HepG2 (cell line): Measurements from ENCODE around the gene SNX15. TPM values are rescaled to one million over a fixed set of nuclear protein-coding genes. Genes with fewer than 3 reads are reported as not detected.

Experiments
- GATAD1 ChIP-seq: IDR thresholded peaks from 2 replicates; pipeline ENCODE4 v1.6.1; 2016; ENCODE audit warnings: missing genetic modification reagents, missing compliant biosample characterization
- NFE2 ChIP-seq: sonication (generic); formaldehyde crosslinking; IDR thresholded peaks from 2 replicates; pipeline ENCODE4 v1.4.0; 2020; ENCODE audit warnings: missing genetic modification reagents
- PCBP1 ChIP-seq: fragments of 200-400 bp; formaldehyde crosslinking; IDR thresholded peaks from 2 replicates; pipeline ENCODE4 v1.6.1; 2017; ENCODE audit warnings: mild to moderate bottlenecking, low read depth, low read length, borderline replicate concordance
- WIZ ChIP-seq: sonication (generic); formaldehyde crosslinking; IDR thresholded peaks from 2 replicates; pipeline ENCODE4 v1.5.1; 2020; ENCODE audit warnings: mild to moderate bottlenecking, missing genetic modification reagents
- ZNF251 ChIP-seq: sonication (generic); formaldehyde crosslinking; IDR thresholded peaks from 2 replicates; pipeline ENCODE4 v1.9.0; 2021; ENCODE audit warnings: mild to moderate bottlenecking, missing genetic modification reagents
- ZNF619 ChIP-seq: sonication (generic); formaldehyde crosslinking; IDR thresholded peaks from 2 replicates; pipeline ENCODE4 v1.4.0; 2020; ENCODE audit warnings: mild to moderate bottlenecking, missing genetic modification reagents
- ZNF773 ChIP-seq: sonication (generic); formaldehyde crosslinking; IDR thresholded peaks from 2 replicates; pipeline ENCODE4 v1.4.0; 2020; ENCODE audit warnings: missing genetic modification reagents, borderline replicate concordance
- ZNF816 ChIP-seq: sonication (generic); formaldehyde crosslinking; IDR thresholded peaks from 2 replicates; pipeline ENCODE4 v1.8.0; 2022; ENCODE audit warnings: missing genetic modification reagents, mild to moderate bottlenecking, borderline replicate concordance
- polyA plus RNA-seq, 8 experiments: library from polyadenylated mRNA; depleted of rRNA in 3 of 8; stranded (reverse) in 7 of 8; unstranded in 1 of 8; fragments of >200 nt; fragmentation: Illumina TruSeq in 4 of 8; extraction: Trizol in 4 of 8; gene quantifications; 2 replicates each; pipeline versions ENCODE4 v1.2.1 to v1.2.3, GENCODE V29; 2011 to 2016; ENCODE audit warnings: low read depth in 4 of 8, missing spikeins in 1 of 8, mixed read lengths in 1 of 8; ENCODE audit not compliant: insufficient read depth in 1 of 8
- total RNA-seq, 5 experiments: library from RNA; depleted of rRNA; stranded (reverse); fragments of >200 nt; fragmentation: Illumina TruSeq; extraction: Trizol; gene quantifications; 2 replicates each; pipeline ENCODE4 v1.2.3, GENCODE V29; 2016; ENCODE audit warnings: low read depth in 1 of 5
- TF ChIP-seq, protein P1 (sequence below): sonication (generic); formaldehyde crosslinking; IDR thresholded peaks from 2 replicates; pipeline ENCODE4 v1.4.0; 2020; ENCODE audit warnings: missing genetic modification reagents, borderline replicate concordance
- TF ChIP-seq, protein P2 (sequence below): IDR thresholded peaks from 2 replicates; pipeline ENCODE4 v1.6.1; 2016; ENCODE audit warnings: low read depth, missing genetic modification reagents, missing compliant biosample characterization
- TF ChIP-seq, protein P3 (sequence below): sonication (generic); formaldehyde crosslinking; IDR thresholded peaks from 2 replicates; pipeline ENCODE4 v1.8.0; 2022; ENCODE audit warnings: mild to moderate bottlenecking, missing genetic modification reagents, borderline replicate concordance
- TF ChIP-seq, protein P4 (sequence below): sonication (generic); formaldehyde crosslinking; IDR thresholded peaks from 2 replicates; pipeline ENCODE4 v1.4.0; 2020; ENCODE audit warnings: mild to moderate bottlenecking, missing genetic modification reagents
- TF ChIP-seq, protein P5 (sequence below): sonication (generic); formaldehyde crosslinking; IDR thresholded peaks from 2 replicates; pipeline ENCODE4 v1.5.1; 2020; ENCODE audit warnings: missing genetic modification reagents, mild to moderate bottlenecking, borderline replicate concordance

Gene SNX15
- total and polyA plus RNA-seq, 2 of the 13 experiments (the other 11 are each of a cell fraction or from before 2014, with no cell fraction given), result 19.1 to 22.6 TPM

DNA sequence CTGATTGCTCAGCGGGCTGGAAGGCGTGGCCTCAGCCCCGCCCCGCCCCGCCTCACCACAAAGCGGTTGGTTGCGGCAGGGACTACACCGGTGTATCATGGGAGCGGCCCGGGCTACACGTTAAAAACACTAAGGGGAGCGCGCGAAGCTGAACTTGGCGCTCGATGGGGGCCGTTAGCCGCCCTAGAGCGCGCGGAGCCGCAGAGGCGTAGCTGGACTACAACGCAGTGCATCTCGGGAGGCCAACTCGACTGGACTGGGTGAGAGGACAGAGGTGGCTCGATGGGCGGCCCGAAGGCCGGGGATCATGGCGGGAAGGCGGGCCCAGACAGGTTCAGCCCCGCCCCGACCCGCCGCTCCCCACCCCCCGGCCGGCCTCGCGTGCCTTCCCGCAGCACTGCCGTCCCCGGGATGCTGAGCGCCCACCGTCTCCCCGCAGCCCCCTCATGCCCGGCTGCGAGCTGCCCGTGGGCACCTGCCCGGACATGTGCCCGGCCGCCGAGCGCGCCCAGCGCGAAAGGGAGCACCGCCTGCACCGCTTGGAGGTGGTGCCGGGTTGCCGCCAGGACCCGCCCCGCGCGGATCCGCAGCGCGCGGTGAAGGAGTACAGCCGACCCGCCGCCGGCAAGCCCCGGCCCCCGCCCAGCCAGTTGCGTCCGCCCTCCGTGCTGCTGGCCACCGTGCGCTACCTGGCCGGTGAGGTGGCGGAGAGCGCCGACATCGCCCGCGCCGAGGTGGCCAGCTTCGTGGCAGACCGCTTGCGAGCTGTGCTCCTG is 13.8 kb downstream of the SNX15 start, which contains the start of gene SAC3D1 (continued):
- TF ChIP-seq, protein P1, sequence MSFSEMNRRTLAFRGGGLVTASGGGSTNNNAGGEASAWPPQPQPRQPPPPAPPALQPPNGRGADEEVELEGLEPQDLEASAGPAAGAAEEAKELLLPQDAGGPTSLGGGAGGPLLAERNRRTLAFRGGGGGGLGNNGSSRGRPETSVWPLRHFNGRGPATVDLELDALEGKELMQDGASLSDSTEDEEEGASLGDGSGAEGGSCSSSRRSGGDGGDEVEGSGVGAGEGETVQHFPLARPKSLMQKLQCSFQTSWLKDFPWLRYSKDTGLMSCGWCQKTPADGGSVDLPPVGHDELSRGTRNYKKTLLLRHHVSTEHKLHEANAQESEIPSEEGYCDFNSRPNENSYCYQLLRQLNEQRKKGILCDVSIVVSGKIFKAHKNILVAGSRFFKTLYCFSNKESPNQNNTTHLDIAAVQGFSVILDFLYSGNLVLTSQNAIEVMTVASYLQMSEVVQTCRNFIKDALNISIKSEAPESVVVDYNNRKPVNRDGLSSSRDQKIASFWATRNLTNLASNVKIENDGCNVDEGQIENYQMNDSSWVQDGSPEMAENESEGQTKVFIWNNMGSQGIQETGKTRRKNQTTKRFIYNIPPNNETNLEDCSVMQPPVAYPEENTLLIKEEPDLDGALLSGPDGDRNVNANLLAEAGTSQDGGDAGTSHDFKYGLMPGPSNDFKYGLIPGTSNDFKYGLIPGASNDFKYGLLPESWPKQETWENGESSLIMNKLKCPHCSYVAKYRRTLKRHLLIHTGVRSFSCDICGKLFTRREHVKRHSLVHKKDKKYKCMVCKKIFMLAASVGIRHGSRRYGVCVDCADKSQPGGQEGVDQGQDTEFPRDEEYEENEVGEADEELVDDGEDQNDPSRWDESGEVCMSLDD, result no peak
- TF ChIP-seq ZNF773 (CRISPR knock-in tag) (peak; percentile 84; the same call in 1 of the 2 replicates), ZNF619 (CRISPR knock-in tag) (no peak), ZNF816 (CRISPR knock-in tag) (0 out of 2 replicates have a peak, but pooled peaks have one; percentile 23), PCBP1 (no peak), GATAD1 (peak; percentile 80), ZNF251 (CRISPR knock-in tag) (no peak), NFE2 (CRISPR knock-in tag) (no peak), WIZ (CRISPR knock-in tag) (peak; percentile 20; the same call in 1 of the 2 replicates)
- TF ChIP-seq, protein P2, sequence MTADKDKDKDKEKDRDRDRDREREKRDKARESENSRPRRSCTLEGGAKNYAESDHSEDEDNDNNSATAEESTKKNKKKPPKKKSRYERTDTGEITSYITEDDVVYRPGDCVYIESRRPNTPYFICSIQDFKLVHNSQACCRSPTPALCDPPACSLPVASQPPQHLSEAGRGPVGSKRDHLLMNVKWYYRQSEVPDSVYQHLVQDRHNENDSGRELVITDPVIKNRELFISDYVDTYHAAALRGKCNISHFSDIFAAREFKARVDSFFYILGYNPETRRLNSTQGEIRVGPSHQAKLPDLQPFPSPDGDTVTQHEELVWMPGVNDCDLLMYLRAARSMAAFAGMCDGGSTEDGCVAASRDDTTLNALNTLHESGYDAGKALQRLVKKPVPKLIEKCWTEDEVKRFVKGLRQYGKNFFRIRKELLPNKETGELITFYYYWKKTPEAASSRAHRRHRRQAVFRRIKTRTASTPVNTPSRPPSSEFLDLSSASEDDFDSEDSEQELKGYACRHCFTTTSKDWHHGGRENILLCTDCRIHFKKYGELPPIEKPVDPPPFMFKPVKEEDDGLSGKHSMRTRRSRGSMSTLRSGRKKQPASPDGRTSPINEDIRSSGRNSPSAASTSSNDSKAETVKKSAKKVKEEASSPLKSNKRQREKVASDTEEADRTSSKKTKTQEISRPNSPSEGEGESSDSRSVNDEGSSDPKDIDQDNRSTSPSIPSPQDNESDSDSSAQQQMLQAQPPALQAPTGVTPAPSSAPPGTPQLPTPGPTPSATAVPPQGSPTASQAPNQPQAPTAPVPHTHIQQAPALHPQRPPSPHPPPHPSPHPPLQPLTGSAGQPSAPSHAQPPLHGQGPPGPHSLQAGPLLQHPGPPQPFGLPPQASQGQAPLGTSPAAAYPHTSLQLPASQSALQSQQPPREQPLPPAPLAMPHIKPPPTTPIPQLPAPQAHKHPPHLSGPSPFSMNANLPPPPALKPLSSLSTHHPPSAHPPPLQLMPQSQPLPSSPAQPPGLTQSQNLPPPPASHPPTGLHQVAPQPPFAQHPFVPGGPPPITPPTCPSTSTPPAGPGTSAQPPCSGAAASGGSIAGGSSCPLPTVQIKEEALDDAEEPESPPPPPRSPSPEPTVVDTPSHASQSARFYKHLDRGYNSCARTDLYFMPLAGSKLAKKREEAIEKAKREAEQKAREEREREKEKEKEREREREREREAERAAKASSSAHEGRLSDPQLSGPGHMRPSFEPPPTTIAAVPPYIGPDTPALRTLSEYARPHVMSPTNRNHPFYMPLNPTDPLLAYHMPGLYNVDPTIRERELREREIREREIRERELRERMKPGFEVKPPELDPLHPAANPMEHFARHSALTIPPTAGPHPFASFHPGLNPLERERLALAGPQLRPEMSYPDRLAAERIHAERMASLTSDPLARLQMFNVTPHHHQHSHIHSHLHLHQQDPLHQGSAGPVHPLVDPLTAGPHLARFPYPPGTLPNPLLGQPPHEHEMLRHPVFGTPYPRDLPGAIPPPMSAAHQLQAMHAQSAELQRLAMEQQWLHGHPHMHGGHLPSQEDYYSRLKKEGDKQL, result no peak
- TF ChIP-seq, protein P3, sequence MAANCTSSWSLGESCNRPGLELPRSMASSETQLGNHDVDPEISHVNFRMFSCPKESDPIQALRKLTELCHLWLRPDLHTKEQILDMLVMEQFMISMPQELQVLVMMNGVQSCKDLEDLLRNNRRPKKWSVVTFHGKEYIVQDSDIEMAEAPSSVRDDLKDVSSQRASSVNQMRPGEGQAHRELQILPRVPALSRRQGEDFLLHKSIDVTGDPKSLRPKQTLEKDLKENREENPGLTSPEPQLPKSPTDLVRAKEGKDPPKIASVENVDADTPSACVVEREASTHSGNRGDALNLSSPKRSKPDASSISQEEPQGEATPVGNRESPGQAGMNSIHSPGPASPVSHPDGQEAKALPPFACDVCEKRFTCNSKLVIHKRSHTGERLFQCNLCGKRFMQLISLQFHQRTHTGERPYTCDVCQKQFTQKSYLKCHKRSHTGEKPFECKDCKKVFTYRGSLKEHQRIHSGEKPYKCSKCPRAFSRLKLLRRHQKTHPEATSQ (CRISPR knock-in tag), result peak; percentile 64; the same call in 1 of the 2 replicates
- TF ChIP-seq, protein P4, sequence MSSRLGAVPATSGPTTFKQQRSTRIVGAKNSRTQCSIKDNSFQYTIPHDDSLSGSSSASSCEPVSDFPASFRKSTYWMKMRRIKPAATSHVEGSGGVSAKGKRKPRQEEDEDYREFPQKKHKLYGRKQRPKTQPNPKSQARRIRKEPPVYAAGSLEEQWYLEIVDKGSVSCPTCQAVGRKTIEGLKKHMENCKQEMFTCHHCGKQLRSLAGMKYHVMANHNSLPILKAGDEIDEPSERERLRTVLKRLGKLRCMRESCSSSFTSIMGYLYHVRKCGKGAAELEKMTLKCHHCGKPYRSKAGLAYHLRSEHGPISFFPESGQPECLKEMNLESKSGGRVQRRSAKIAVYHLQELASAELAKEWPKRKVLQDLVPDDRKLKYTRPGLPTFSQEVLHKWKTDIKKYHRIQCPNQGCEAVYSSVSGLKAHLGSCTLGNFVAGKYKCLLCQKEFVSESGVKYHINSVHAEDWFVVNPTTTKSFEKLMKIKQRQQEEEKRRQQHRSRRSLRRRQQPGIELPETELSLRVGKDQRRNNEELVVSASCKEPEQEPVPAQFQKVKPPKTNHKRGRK, result no peak
- TF ChIP-seq, protein P5, sequence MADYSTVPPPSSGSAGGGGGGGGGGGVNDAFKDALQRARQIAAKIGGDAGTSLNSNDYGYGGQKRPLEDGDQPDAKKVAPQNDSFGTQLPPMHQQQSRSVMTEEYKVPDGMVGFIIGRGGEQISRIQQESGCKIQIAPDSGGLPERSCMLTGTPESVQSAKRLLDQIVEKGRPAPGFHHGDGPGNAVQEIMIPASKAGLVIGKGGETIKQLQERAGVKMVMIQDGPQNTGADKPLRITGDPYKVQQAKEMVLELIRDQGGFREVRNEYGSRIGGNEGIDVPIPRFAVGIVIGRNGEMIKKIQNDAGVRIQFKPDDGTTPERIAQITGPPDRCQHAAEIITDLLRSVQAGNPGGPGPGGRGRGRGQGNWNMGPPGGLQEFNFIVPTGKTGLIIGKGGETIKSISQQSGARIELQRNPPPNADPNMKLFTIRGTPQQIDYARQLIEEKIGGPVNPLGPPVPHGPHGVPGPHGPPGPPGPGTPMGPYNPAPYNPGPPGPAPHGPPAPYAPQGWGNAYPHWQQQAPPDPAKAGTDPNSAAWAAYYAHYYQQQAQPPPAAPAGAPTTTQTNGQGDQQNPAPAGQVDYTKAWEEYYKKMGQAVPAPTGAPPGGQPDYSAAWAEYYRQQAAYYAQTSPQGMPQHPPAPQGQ (CRISPR knock-in tag), result no peak
